Neural crest cell (in vitro differentiated cells): ENCODE results near the gene CAPN5. TPM values are rescaled to one million over a fixed set of nuclear protein-coding genes. Genes with fewer than 3 reads are reported as not detected.

Experiments
- DNase-seq: peaks from one replicate; pipeline ENCODE4 v3.0.0; 2021; ENCODE audit warnings: low read depth, mixed read lengths, low spot score
- H3K27ac Mint-ChIP-seq: one replicate; pipeline ENCODE4 v1.8.0; 2021; ENCODE audit warnings: mild to moderate bottlenecking, mixed read lengths; ENCODE audit not compliant: unreplicated experiment
- H3K27me3 Mint-ChIP-seq: 2 replicates; pipeline ENCODE4 v1.8.0; 2021; ENCODE audit warnings: low read depth, mild to moderate bottlenecking, mixed read lengths
- H3K36me3 Mint-ChIP-seq: 2 replicates; pipeline ENCODE4 v1.8.0; 2021; ENCODE audit warnings: low read depth, mild to moderate bottlenecking, mixed read lengths
- H3K4me1 Mint-ChIP-seq: 2 replicates; pipeline ENCODE4 v1.8.0; 2021; ENCODE audit warnings: mixed read lengths
- H3K4me3 Mint-ChIP-seq: one replicate; pipeline ENCODE4 v1.8.0; 2021; ENCODE audit warnings: mild to moderate bottlenecking, mixed read lengths
- H3K9me3 Mint-ChIP-seq: 2 replicates; pipeline ENCODE4 v1.8.0; 2021; ENCODE audit warnings: mixed read lengths
- CTCF ChIP-seq: fragments of 200-600 bp; sonication (generic); conservative IDR thresholded peaks from 2 replicates; pipeline ENCODE4 v1.5.0; 2021; ENCODE audit warnings: antibody characterized with exemption, mild to moderate bottlenecking
- total RNA-seq: library from RNA; stranded (reverse); gene quantifications from 2 replicates; pipeline ENCODE4 v1.2.1, GENCODE V29; 2021

Gene CAPN5
- total RNA-seq, 1 donor from 2014 or later: 25.8 TPM

GRCh38 chr11:77071077-77071476 is 4.3 kb downstream of the CAPN5 start:
- no peak for DNase-seq
- no peaks in the 10 kb centered on the region for H3K9me3 Mint-ChIP-seq
- TF ChIP-seq CTCF: no peak

DNA sequence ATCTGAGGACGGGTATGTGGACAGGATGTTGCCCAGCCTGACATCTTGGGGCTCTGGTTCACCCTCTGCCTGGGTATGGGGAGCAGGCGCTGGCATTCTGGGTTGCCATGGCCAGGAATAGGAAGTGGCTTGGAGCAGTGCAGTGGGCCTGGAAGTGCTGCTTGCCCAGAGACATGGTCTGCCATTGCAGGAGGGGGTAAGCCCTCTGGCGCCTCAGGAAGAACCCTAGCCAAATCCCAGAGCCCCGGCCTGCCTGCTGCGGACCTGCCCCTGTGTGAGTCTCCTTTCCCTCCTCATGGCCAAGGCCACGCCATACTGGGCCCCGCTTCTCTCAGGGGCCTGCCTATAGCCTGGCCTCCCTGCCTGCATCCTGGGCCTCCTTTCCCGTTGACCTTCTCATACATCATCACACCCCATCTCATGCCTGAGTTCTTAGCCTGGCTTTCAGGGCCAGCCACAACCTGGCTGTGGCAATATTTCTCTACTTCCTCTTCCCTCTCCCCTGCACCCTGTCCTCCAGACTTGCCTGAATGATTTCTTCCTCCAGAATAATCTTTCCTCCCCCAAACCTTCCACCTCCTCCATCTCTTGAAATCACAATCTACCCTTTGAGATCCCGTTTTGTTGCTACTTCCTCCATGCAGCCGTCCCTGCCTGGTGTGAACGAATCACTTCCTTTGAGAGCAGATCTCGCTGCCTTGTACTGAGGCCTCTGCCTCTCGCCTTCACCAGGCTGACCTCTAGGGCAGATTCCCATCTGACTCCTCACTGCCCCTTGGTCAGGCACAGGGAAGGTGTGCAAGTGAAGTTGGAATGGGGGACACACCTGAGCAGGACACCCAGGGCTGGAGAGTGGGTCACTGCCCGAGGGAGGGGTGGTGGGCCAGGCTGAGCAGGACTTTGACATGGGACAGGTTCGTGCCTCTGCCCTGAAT is 5.2 kb downstream of the CAPN5 start:
- Mint-ChIP-seq H3K4me1 (peaks cover 47% of the 10 kb centered on the region), H3K36me3 (no peaks in the 10 kb centered on the region), H3K9me3 (no peaks in the 10 kb centered on the region), H3K4me3 (peak overlapping the region; percentile 2), H3K27ac (peak overlapping the region; percentile 87), H3K27me3 (no peaks in the 10 kb centered on the region)
- no peak for TF ChIP-seq CTCF
- DNase-seq: no peak

More at GRCh38 chr11:77071077-77071476, 4.3 kb downstream of the CAPN5 start:
- Mint-ChIP-seq H3K27me3 (no peaks in the 10 kb centered on the region), H3K36me3 (no peaks in the 10 kb centered on the region), H3K4me3 (peak overlapping the region; percentile 6), H3K4me1 (peaks cover 43% of the 10 kb centered on the region), H3K27ac (no peak overlapping the region)

DNA sequence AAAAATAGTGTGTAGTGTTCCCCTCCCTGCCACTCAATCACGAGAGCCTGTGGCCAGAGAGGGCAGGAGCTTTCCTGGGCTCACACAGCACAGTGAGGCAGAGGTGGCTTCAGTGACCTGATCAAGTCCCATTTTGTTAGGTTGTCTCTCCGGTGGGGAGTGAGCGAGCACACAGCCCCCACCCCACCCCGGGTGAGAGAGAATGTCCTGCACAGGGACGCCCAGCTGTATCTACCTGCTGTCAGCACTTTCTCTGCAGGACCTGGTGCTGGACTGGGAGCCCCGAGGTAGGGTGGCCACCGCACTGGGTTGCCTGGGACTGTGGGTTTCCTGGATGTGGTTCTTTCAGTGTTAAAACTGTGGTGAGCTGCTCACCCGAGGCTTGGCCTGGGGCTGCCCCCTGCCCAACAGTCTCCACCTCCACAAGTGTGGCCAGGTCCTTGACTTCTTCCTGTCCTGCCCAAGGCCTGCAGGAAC is 6.1 kb downstream of the CAPN5 start:
- Mint-ChIP-seq H3K36me3 (peaks cover 1% of the 10 kb centered on the region), H3K4me1 (peaks cover 40% of the 10 kb centered on the region), H3K9me3 (peaks cover under 1% of the 10 kb centered on the region), H3K4me3 (peak overlapping the region; percentile 41), H3K27me3 (no peaks in the 10 kb centered on the region), H3K27ac (peak overlapping the region; percentile 65)
- DNase-seq: no peak
- no peak for TF ChIP-seq CTCF

GRCh38 chr11:77073328-77074001 is 6.7 kb downstream of the CAPN5 start:
- peaks cover 35% of the 10 kb centered on the region for H3K4me1 Mint-ChIP-seq
- no peaks in the 10 kb centered on the region for H3K27me3 Mint-ChIP-seq
- peak overlapping the region; percentile 41 for H3K4me3 Mint-ChIP-seq
- TF ChIP-seq CTCF: no peak
- DNase-seq: no peak
- peaks cover 4% of the 10 kb centered on the region for H3K36me3 Mint-ChIP-seq
- peaks cover 6% of the 10 kb centered on the region for H3K9me3 Mint-ChIP-seq
- peak overlapping the region; percentile 65 for H3K27ac Mint-ChIP-seq

DNA sequence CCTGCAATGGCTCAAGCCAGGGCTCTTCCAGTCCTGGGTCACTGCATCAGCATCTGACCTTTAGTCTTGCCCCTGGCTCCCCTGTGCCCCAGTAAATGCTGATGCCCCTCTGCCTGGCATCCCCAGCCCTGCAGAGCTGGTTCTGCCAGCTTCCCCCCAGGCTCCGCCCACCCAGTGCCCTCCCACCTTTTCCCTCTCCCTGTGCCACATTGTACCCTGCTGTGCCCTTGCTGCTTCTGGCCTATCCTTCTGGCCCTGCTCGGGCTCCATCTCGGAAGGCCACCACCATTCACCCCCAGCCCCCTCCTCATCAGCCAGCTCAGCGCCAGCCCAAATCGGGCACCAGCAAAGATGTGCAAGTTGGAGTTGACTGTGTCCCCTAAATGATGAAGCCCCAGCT is 7.4 kb downstream of the CAPN5 start:
- peaks cover 6% of the 10 kb centered on the region for H3K9me3 Mint-ChIP-seq

More for the DNA sequence above, 7.4 kb downstream of the CAPN5 start:
- no peak overlapping the region for H3K4me3 Mint-ChIP-seq
- H3K36me3 Mint-ChIP-seq: peaks cover 4% of the 10 kb centered on the region
- no peak for TF ChIP-seq CTCF
- no peak for DNase-seq
- H3K4me1 Mint-ChIP-seq: peaks cover 30% of the 10 kb centered on the region
- no peak overlapping the region for H3K27ac Mint-ChIP-seq
- H3K27me3 Mint-ChIP-seq: no peaks in the 10 kb centered on the region
